NB4 (cell line): ENCODE measurements around the gene SLC39A1.

Experiments
- DNase-seq: peaks from one replicate; pipeline ENCODE4 v3.0.0; 2010; ENCODE audit warnings: low read depth
- H3K4me3 ChIP-seq: one replicate; pipeline ENCODE4 v1.5.1; 2011; ENCODE audit warnings: mild to moderate bottlenecking, low read depth, low read length, moderate library complexity
- CTCF ChIP-seq: IDR thresholded peaks from one replicate; pipeline ENCODE4 v1.5.1; 2012; ENCODE audit warnings: low read depth, low read length
- MAX ChIP-seq: IDR thresholded peaks from 2 replicates; pipeline ENCODE4 v1.6.1; 2011; ENCODE audit warnings: low read depth, low read length
- MYC ChIP-seq: IDR thresholded peaks from 2 replicates; pipeline ENCODE4 v1.6.1; 2011; ENCODE audit warnings: low read depth, low read length
- POLR2A ChIP-seq: IDR thresholded peaks from 2 replicates; pipeline ENCODE4 v1.6.1; 2011; ENCODE audit warnings: mild to moderate bottlenecking; ENCODE audit not compliant: insufficient read length; ENCODE audit errors: extremely low read depth

SLC39A1 gene

GRCh38 chr1:153956997-153957715 is 6.2 kb downstream of the SLC39A1 start:
- TF ChIP-seq MYC, result no peak
- peak overlapping the region; percentile 92 for H3K4me3 ChIP-seq
- no peak for DNase-seq

GRCh38 chr1:153954826-153955225 is 8.5 kb downstream of the SLC39A1 start:
- no peak for TF ChIP-seq MAX
- no peak for TF ChIP-seq POLR2A
- TF ChIP-seq CTCF, result no peak
- DNase-seq, result no peak
- H3K4me3 ChIP-seq, result no peak overlapping the region

GRCh38 chr1:153953859-153954365 is 9.4 kb downstream of the SLC39A1 start:
- no peak for TF ChIP-seq POLR2A
- TF ChIP-seq MYC, result no peak
- TF ChIP-seq CTCF, result no peak
- TF ChIP-seq MAX, result no peak
- DNase-seq, result no peak
- H3K4me3 ChIP-seq, result no peak overlapping the region

- DNase-seq, result no peak
- TF ChIP-seq MAX, result no peak
- TF ChIP-seq CTCF, result no peak
- no peak for TF ChIP-seq POLR2A
- TF ChIP-seq MYC, result no peak
- H3K4me3 ChIP-seq, result no peak overlapping the region
These were observed 11.5 kb downstream of the SLC39A1 start for GRCh38 chr1:153951801-153952200.

GRCh38 chr1:153951183-153951582 is 12.2 kb downstream of the SLC39A1 start:
- no peak for DNase-seq
- H3K4me3 ChIP-seq, result no peak overlapping the region
- TF ChIP-seq CTCF (no peak), MYC (no peak)

GRCh38 chr1:153946622-153947241 is 16.6 kb downstream of the SLC39A1 start, which contains the start of gene DENND4B:
Gene DENND4B, minus strand, starts transcription at chr1:153946718. Its CDS starts 2,344 bp downstream, at chr1:153944374.
- TF ChIP-seq MYC (peak; percentile 49), MAX (peak; percentile 31), POLR2A (peak; percentile 26), CTCF (peak; percentile 77)

More at GRCh38 chr1:153946622-153947241, 16.6 kb downstream of the SLC39A1 start, which contains the start of gene DENND4B:
- DNase-seq, result peak; percentile 92
- H3K4me3 ChIP-seq, result peak within 1 kb of the TSS; percentile 82
